HG02870 (cell line): ENCODE results near the gene TMEM50B.
"Not testable (repeated sequence)": the region's sequence is repeated elsewhere in the genome, so short reads cannot be mapped to it uniquely, and the experiment has no call there.

Experiments used
- ATAC-seq: cut with Tn5 transposase; IDR thresholded peaks from one replicate; pipeline ENCODE4 v1.9.1; 2021; ENCODE audit warnings: mild to moderate bottlenecking, moderate library complexity; ENCODE audit not compliant: unreplicated experiment

Gene TMEM50B

DNA sequence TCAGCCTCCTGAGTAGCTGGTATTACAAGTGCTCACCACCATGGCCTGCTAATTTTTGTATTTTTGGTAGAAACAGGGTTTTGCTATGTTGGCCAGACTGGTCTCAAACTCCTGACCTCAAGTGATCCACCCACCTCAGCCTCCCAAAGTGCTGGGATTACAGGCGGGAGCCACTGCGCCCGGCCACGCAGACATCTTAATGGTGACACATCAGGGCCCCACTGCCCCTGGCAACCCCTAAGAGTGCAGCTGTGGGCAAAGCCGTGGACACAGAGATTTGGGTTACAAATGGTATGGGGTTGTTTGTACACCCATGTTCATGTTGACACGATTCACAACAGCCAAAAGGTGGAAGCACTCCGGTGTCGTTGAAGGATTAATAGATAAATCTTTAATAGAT is 46.8 kb downstream of the TMEM50B start:
- no peak for ATAC-seq

DNA sequence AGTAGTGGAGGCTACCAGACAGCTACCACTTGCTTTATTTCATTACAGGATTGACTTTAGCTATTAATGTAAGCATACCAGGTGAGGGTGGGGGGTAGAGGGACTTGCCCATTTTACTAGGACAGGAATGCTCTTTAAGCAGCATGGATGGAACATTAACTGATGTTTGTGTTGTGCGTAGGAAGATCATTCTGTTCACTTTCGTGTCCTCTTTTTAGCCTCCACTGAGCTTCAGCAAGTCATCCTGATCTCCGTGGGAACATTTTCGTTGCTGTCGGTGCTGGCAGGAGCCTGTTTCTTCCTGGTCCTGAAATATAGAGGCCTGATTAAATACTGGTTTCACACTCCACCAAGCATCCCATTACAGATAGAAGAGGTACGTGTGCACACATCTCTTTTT is 47.3 kb downstream of the TMEM50B start:
- no peak for ATAC-seq

DNA sequence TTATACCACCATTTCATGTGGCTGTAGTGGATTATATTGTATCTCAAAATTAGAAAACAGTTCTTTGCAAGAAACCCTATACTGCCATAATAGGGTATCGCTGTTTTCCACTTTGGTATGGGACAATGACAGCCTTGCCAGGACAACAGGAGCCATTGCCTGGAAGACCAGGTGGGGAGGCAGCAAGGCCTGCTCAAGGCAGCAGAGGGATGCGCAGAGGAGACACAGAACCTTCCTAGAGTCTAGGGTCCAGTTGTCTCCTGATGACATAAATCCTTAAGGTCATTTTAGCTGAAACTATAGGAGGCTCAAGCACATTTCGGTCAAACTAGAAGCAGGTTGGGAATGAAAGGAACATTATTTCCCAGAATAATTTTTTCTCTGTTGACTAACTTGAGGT is 48.9 kb downstream of the TMEM50B start:
- ATAC-seq: no peak

DNA sequence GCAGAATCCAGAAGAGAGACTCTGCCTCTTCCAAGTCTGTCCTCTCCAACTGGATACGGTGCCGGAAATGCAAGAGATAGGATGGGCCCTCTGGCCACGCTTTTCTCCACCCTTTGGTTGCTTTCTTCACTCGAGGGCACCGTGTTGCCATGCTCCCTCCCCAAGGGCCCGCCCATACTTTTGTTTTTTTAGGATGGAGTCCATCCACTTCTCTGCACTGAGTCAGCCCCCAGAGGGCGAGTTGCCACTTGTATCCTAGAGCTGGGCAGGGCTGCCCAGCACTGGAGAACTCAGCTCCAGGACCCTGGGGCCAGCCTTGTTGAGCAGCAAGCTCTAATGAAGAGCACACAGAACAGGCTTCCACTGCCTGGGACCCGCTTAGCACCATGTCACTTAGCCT is 51.1 kb downstream of the TMEM50B start:
- ATAC-seq: no peak

DNA sequence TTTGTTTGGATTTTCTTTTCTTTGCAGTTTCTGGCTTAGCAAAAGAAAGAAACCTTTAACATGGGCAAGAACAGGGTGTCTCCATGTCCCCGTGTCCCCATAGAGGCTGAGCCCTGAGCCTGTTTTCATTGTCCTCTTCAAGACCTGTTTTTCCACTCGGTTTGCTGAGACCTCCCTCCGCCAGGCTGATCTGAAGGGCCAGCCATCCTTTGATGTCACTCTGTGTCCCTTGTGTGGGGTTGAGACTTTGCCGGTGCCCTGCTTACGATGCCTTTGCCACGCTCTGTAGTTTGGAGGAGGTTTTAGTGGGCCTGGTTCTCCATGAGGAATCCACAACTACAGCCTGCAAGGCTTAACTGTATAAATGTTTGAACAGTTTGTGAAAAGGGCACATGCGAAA is 52.7 kb downstream of the TMEM50B start:
- no peak for ATAC-seq

DNA sequence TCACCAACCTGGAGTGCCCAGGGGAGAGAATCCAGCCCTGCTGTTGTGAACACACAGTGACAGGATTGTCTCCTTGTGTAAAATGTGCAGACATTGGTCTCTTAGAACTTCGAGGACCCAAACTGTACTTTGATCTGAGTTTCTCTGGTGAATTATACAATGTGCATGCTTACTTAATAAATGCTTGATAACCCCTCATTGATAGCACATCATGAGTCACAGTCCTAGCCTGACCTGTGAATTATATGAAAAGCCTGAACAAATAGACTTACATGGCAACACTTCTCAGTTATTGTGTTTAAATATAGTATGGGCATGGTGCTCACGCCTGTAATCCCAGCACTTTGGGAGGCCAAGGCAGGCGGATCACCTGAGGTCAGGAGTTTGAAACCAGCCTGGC is 53.9 kb downstream of the TMEM50B start:
- no peak for ATAC-seq

DNA sequence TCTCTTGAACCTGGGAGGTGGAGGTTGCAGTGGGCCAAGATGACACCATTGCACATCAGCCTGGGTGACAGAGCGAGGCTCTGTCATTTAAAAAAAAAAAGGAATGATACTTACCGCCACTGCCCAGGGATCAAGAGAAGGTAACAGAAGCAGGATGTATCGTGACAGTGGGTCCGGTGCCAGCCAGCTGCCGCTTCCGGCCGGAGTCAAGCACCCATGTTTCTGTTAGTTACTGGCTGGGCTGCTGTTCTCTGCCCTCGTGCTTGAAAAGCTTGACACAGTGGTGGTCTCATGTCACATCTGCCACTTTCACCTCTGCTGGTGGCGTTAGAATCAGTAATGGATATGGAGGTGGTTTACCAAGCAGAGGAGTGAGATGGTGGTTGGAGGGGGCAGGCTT is 55.6 kb downstream of the TMEM50B start:
- ATAC-seq: no peak

DNA sequence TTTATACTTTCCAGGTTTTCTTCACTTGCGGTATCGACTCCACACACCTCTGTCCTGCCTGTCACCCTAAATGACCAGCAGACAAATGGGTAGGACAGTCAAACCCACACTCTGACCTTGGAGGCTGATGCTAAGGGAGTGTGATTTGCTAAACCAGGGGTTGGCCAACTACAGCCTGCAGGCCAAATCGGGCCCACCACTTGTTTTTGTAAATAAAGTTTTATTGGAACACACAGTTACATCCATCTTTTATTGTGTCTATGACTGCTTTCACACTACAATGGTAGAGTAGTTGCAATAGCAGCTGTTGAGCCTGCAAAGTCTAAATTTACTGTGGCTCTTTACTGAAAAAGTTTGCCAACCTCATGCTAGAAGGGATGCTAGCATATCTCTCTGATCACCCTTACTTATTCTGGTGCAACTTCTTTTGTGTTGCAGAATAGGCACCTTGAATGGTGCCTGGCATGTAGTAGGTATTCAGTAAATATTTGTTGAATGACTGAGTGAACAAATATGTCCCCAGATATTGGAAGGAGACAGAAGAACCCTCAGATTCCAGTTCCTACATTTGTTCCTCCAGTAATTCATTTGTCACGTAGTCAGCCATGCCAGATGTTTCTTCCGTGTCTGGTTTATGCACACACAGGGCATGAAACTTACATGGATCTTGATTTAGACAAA is 57.9 kb downstream of the TMEM50B start:
- ATAC-seq: no peak

DNA sequence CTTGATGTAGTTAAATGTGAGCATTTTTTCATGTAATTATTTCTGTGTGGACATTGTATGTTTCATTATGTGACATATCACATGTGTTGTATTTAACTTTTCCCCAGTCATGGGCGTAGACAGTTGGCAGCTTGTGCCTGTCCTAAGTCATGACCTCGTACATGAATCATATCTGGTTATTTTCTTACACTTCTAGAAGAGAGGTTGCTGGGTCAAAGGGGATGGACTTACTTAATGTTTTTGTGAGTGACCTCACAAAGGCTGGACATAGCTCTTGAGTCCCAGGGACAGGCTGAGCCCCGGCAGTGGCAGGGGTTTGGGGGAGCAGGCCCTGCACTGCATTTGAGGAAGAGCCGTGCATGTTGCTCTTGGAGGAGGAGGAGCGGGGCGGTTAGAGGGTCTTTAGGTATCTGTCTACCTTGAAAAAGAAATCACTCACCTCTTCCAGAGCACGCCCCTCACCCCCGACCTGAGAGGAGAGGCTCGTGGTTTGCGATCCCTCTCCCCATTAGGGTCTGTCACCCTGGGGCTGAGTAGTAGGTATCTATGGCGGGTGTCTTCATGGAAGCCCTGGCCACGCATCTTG is 60.1 kb downstream of the TMEM50B start:
- no peak for ATAC-seq

DNA sequence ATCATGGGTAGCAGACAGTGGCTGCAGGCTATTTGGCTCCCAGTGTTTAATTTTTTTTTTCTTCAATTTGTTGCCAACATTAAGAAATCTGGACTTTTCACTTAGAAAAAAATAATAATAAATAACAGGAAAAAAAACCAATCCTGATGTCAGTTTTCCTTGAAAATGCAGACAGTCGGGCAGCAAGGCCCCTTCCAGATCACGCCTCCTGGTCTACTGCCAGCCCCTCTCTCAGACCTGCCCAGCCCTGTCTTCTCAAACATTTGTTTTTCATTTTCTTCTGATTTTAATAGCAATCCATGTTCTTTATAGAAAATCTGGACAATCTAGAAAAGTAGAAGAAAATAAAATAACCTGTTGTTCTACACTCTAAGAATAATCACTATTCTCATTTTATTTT is 61.1 kb downstream of the TMEM50B start:
- ATAC-seq: no peak

DNA sequence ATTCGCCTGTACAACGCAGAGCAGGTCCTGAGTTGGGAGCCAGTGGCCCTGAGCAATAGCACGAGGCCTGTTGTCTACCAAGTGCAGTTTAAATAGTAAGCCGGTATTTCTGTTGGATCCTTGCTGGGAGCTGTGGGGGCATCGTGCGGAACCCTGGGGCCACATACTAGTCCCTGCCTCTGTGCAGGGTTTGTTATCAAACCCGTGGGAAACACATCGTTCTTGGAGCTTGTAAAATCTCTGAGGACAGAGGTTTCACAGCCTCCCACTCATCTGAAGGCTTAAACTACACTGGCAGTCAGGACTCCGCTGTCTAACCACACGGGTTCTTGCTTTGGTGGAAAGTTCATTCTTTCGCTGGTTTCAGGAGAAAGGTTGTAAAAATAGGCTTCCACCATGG is 64.8 kb downstream of the TMEM50B start:
- ATAC-seq: no peak

DNA sequence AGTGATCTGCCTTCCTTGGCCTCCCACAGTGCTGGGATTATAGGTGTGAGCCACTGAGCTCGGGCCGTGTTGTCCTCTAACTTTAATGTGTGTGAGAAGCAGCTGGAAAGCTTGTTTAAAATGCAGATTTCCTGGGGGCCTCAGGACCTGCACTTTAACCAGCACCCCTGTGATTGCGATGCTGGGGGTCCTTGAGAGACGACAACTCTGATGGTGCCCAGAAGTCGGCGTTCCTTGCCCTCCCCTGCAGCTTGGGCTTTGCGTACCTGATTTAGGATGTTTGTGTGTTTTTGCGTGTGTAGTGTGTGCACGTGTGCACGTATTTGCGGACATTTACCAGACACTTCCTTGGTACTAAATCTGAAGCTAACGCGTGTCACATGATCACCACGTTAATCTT is 65.7 kb downstream of the TMEM50B start:
- no peak for ATAC-seq

DNA sequence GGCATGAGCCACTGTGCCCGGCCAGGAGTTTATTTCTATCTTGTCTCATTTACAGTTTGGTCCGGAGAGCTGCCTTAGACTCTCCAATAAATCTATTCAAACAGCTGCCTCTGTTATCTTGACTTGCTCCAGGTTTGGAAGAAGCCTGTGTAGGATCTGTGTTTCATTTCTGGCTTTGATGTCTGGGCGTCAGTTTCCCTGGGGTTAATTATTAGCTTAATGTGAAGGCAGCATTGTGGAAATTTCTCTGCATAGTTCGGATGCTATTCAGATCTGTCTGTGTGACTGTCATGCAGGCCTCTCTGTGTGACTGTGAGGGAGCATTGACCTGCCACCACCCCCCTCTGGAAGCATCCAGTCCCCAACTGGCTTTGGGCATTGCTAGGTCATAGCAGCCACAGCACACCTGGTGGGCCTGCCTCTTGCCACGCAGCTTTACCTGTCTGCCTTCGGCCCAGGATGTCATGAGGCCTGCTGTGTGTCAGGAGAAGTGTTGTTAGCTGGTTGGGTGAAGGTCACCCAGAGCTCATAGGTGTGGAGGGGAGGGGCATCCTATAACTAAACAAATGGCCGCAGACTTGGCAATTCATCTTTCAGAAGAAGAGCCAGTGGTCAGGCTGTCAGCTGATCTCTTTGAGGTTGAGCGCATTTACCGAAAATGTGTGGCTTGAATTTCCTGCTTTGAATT is 66.8 kb downstream of the TMEM50B start:
- ATAC-seq: peak; percentile 61

DNA sequence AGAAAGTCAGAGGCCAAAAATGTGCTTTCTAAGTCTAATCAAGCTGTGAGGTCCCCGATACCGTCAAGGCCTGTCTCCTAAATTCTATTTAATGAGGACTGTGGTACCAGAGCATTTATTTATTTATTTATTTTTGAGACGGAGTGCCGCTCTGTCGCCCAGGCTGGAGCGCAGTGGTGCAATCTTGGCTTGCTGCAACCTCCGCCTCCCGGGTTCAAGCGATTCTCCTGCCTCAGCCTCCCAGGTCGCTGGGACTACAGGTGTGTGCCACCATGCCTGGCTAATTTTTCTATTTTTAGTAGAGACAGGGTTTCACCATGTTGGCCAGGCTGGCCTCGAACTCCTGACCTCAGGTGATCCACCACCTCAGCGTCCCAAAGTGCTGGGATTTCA is 67.3 kb downstream of the TMEM50B start:
- ATAC-seq: not testable (repeated sequence)

DNA sequence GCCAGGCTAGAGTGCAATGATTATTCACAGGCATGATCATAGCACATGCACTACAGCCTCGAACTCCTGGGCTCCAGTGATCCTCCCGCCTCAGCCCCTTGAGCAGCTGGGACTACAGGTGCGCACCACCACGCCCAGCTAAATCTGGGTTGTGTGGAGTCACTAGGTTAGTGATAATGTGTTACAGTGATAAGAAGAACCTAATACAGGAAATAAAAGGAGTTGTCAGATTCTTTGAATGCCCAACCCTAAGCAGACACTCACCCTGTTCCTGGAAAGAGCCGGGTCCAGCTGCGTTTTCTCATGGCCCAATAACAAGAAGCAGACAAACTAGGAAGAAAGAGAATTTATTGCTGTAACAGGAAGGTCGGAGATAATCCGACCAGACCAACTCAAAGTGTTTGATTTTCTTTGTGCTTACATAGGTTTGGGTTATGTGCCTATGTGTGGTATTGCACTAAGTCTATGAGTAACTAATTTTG is 67.8 kb downstream of the TMEM50B start:
- ATAC-seq: no peak

DNA sequence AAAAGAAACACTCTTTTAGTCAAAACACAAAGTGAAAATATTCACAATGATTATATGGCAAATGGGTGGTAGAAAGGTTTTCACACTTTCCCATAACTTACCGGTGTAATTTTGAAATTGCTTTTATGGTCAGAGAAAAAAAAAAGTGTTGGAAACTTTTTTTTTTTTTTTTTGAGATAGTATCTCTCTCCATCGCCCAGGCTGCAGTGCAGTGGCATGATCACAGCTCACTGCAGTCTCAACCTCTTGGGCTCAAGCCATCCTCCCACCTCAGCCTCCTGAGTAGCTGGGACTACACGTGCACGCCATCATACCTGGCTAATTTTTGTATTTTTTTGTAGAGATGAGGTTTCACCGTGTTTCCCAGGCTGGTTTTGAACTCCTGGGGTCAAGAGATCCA is 73.3 kb downstream of the TMEM50B start:
- no peak for ATAC-seq

DNA sequence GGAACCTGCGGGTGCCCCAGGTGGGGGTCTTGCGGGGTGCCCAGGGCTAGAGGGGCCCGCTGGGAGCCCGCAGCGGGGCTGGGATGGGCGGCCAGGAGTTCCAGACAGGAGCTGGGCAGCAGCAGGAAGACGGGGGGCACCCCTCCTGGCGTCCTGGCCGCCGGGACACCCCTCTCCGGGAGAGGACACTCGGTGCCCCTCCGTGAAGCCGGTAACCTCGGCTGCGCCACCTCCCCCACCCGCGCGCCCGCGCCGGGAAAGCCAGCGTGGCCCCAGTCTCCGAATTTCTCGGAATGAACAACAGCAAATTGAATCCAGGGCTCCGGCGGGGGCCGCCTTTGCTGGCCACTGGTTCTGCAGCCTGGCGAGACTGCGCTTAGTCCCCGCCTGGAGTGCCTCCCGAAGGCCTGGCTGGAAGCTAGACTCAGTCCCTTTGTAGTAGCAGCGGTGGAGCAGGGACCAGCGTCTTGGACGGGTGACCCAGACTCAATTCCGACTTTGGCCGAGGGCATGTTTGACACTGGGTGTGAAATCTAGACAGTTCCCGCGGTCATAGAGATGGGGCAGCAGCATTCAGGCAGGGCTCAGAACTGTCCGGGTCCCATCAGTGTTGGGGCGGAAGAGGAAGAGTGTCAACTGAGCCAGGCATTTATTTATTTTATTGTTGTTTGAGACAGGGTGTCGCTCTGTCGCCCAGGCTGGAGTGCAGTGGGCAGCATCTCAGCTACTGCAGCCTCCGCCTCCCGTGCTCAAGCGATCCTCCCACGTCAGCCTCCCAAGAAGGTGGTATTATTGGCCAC is 75.8 kb downstream of the TMEM50B start:
- peak; percentile 44 for ATAC-seq

DNA sequence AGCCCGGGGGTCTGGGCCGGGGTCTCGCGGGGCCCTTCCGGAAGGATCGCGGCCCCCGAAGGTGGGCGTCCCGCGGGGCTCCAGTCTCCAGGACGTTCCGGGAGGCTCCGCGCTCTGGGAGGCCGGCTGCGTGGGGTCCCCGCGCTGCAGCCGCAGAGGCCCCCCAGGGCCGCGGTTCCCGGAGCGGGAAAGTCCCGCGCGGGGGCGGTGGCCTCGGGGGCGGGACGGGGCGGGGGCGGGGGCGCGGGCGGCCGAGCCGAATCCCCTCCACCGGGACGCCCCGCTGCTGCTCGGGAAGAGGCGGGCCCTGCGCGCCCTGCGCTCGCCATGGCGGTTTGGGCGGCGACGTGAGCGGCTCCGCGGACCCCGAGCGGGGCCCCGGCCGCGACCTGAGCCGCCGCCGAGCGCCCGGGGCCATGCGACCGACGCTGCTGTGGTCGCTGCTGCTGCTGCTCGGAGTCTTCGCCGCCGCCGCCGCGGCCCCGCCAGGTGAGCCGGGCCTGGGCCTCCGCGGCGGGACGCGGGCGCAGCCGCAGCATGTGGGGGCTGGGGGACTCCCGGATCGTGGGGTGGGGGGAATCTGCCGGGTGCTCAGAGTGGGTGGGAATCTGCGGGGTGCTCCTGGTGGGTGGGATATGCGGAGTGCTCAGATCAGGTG is 76.5 kb downstream of the TMEM50B start, which contains the start of gene IFNGR2:
Gene IFNGR2 (plus strand): TSS at position 286 of the 658 bp plus-strand sequence. CDS start 131 bp downstream, at position 417.
- no peak for ATAC-seq

DNA sequence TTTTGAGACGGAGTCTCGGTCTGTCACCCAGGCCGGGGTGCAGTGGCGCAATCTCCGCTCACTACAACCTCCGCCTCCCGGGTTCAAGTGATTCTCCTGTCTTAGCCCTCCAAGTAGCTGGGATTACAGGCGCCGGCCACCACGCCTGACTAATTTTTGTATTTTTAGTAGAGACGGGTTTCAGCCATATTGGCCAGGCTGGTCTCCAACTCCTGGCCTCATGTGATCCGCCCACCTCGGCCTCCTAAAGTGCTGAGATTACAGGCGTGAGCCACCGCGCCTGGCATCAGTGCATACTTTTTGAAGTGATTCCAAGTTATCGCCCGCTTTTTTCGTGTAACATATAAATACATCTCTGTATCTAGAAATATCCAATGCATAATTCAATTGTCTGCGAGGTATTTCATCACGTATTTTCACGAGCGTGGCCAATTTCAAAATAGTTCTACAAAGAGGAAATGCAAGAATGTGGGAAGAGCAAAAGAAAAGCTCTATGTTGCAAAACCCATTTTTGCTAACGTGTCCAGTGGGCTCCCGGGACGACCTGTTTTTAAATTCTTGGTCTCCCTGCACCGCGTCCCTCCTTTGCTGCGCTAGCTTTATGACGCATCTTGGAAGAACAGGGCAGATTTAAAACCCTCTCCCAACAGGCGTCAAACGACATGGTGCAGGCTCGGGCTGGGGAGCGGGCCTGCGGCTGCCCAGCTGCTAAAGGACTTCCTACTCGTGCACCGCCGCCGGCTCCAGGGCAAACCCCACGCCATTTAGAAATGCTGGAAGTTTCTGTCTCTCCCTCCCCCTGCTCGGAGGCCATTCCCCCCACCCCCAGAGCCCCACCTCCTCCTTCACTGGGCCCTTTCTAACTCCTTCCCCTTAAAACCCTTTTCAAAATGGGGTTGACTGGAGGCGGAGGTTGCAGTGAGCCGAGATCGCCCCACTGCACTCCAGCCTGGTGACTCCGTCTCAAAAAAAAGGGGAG is 77.5 kb downstream of the TMEM50B start:
- ATAC-seq: no peak

DNA sequence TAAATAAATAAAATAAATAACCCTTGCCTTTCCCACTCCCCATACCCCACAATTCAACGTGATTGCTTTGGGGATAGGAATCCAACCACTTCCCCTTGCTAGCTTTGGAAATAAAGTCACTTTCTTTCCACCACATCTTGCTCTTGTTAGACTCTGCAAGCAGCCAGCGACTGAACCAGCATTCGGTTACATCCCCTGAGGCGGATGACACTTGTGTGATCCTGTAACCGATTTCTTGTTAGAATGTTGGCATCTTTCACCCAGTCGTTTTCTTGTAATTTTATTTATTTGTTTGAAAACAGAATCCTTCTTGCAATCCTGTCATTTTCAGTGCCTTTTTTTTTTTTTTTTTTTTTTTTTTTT is 78.2 kb downstream of the TMEM50B start:
- ATAC-seq: no peak
